CD14-positive monocyte (primary cell): ENCODE measurements around the gene GUCY1A1. TPM values are rescaled to one million over a fixed set of nuclear protein-coding genes. Genes with fewer than 3 reads are reported as not detected.

Experiments used
- DNase-seq, 3 donors: peaks; one replicate each; pipeline ENCODE4 v3.0.0-alpha.2; 2011 to 2022
- H2AFZ ChIP-seq: 2 replicates; pipeline ENCODE4 v1.6.0; 2012; ENCODE audit warnings: mild to moderate bottlenecking, low read depth, low read length, inconsistent platforms; ENCODE audit not compliant: insufficient read depth, poor library complexity, severe bottlenecking
- H3K27ac ChIP-seq, 2 donors: 1 replicate in 1 of 2; 2 replicates in 1 of 2; pipeline ENCODE4 v1.5.1; 2012 to 2013; ENCODE audit warnings: low read length in 2 of 2, control low read depth in 1 of 2, inconsistent platforms in 1 of 2, low read depth in 1 of 2, mild to moderate bottlenecking in 1 of 2
- H3K27me3 ChIP-seq, 2 donors: one replicate each; pipeline versions ENCODE4 v1.6.0 to v1.6.1; 2011 to 2013; ENCODE audit warnings: low read length in 2 of 2; ENCODE audit not compliant: control insufficient read depth in 2 of 2, insufficient read depth in 2 of 2
- H3K36me3 ChIP-seq, 2 donors: replicated peaks in 1 of 2; 1 replicate in 1 of 2; 2 replicates in 1 of 2; pipeline versions ENCODE4 v1.5.1 to v1.6.1; 2012 to 2013; ENCODE audit warnings: low read length in 2 of 2, control low read depth in 1 of 2, inconsistent platforms in 1 of 2, mild to moderate bottlenecking in 1 of 2; ENCODE audit not compliant: insufficient read depth in 2 of 2, control insufficient read depth in 1 of 2
- H3K4me1 ChIP-seq, 2 donors: 1 replicate in 1 of 2; 2 replicates in 1 of 2; pipeline versions ENCODE4 v1.5.1 to v1.6.1; 2012 to 2013; ENCODE audit warnings: low read length in 2 of 2, control low read depth in 1 of 2, inconsistent platforms in 1 of 2, mild to moderate bottlenecking in 1 of 2, moderate library complexity in 1 of 2; ENCODE audit not compliant: insufficient read depth in 2 of 2, control insufficient read depth in 1 of 2
- H3K4me2 ChIP-seq: replicated peaks from 2 replicates; pipeline ENCODE3; 2012; ENCODE audit warnings: low read length, moderate library complexity, mild to moderate bottlenecking; ENCODE audit not compliant: poor library complexity, severe bottlenecking; ENCODE audit errors: extremely low read depth
- H3K4me3 ChIP-seq, 3 experiments: fragments of 200-600 bp in 1 of 3; sonication (generic) in 1 of 3; replicated peaks in 1 of 3; 1 replicate in 2 of 3; 2 replicates in 1 of 3; pipeline ENCODE4 v1.5.1; 2011 to 2013; ENCODE audit warnings: low read length in 3 of 3, mild to moderate bottlenecking in 3 of 3, control low read depth in 2 of 3, low read depth in 2 of 3, inconsistent platforms in 1 of 3, moderate library complexity in 1 of 3
- H3K79me2 ChIP-seq: 2 replicates; pipeline ENCODE4 v1.6.0; 2012; ENCODE audit warnings: mild to moderate bottlenecking, control low read depth, inconsistent platforms, low read length, moderate library complexity; ENCODE audit not compliant: insufficient read depth
- H3K9ac ChIP-seq: 2 replicates; pipeline ENCODE4 v1.6.0; 2017; ENCODE audit warnings: low read length, mild to moderate bottlenecking; ENCODE audit not compliant: insufficient read depth, poor library complexity, severe bottlenecking
- H3K9me3 ChIP-seq, 2 donors: replicated peaks in 1 of 2; 1 replicate in 1 of 2; 2 replicates in 1 of 2; pipeline versions ENCODE4 v1.5.1 to v1.6.1; 2012 to 2013; ENCODE audit warnings: low read length in 2 of 2, control low read depth in 1 of 2; ENCODE audit not compliant: control insufficient read depth in 1 of 2, insufficient read depth in 1 of 2
- H4K20me1 ChIP-seq: 2 replicates; pipeline ENCODE4 v1.6.0; 2012; ENCODE audit warnings: mild to moderate bottlenecking, low read length, control low read depth, moderate library complexity; ENCODE audit not compliant: insufficient read depth
- H3K27ac Mint-ChIP-seq, 7 donors: one replicate each; pipeline ENCODE4 v1.8.0; 2020; ENCODE audit warnings: mild to moderate bottlenecking in 7 of 7, mixed read lengths in 7 of 7, moderate library complexity in 6 of 7, inconsistent platforms in 2 of 7
- H3K27me3 Mint-ChIP-seq, 3 donors: one replicate each; pipeline ENCODE4 v1.8.0; 2021 to 2022; ENCODE audit warnings: low read depth in 3 of 3, mild to moderate bottlenecking in 3 of 3, mixed read lengths in 3 of 3, moderate library complexity in 3 of 3, inconsistent platforms in 1 of 3
- H3K36me3 Mint-ChIP-seq, 2 donors: one replicate each; pipeline ENCODE4 v1.8.0; 2020; ENCODE audit warnings: mixed read lengths in 2 of 2, inconsistent platforms in 1 of 2, mild to moderate bottlenecking in 1 of 2
- H3K4me1 Mint-ChIP-seq: one replicate; pipeline ENCODE4 v1.8.0; 2020; ENCODE audit warnings: mild to moderate bottlenecking, mixed read lengths
- H3K4me3 Mint-ChIP-seq, 2 donors: one replicate each; pipeline ENCODE4 v1.8.0; 2020; ENCODE audit warnings: mild to moderate bottlenecking in 2 of 2, mixed read lengths in 2 of 2, moderate library complexity in 1 of 2
- H3K9me3 Mint-ChIP-seq, 7 donors: one replicate each; pipeline ENCODE4 v1.8.0; 2020 to 2022; ENCODE audit warnings: mixed read lengths in 7 of 7, mild to moderate bottlenecking in 6 of 7, moderate library complexity in 6 of 7, inconsistent platforms in 2 of 7
- WGBS: methylation state at CpG from one replicate; pipeline ENCODE4 v1.1.5; 2013; ENCODE audit warnings: missing lambda C conversion rate; ENCODE audit not compliant: insufficient coverage; 5-methylcytosine and 5-hydroxymethylcytosine counted together
- intact Hi-C, 2 donors: fragments of 100-400 bp; cut with micrococcal nuclease; formaldehyde crosslinking; loops; one replicate each; pipeline versions ENCODE4 v1.15.0 to v1.15.1; 2023
- polyA plus RNA-seq, 3 donors: library from polyadenylated mRNA; depleted of rRNA in 1 of 3; unstranded in 2 of 3; stranded (reverse) in 1 of 3; fragments of 300-500 nt in 2 of 3; fragments of >200 nt in 1 of 3; fragmentation: Illumina TruSeq in 2 of 3; gene quantifications; 1 replicate in 2 of 3; 2 replicates in 1 of 3; pipeline ENCODE4 v1.2.3, GENCODE V29; 2012 to 2021
- TF ChIP-seq, protein P1 (sequence below): fragments of 200-600 bp; IDR thresholded peaks from one replicate; pipeline ENCODE4 v1.8.0; 2022; ENCODE audit warnings: antibody characterized with exemption, mild to moderate bottlenecking

GUCY1A1 gene
- polyA plus RNA-seq, 3 donors = 0.88 to 1.2 (median 0.95) TPM

DNA sequence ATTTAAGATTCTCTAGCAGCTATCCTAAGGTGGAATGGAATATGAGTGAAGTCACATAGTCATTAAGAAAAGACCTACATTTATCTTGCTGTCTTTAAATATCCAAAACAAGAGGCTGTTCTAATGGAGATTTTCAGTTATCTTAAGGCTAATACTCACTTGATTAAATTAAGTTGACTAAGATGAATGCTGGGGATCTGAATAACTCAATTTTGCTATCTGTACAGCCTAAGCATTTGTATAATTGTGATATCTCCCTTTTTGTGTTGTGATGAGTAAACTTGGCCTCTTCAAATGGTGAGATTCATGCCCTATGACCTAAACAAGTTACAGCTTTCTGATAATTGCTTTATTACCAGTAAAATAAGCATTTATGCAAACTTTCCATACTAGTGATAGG is 13.6 kb upstream of the GUCY1A1 start:
- H3K9me3 ChIP-seq = no peaks in the 10 kb centered on the region
- no peaks in the 10 kb centered on the region for H4K20me1 ChIP-seq
- H3K4me3 ChIP-seq = no peak overlapping the region
- TF ChIP-seq, protein P1, sequence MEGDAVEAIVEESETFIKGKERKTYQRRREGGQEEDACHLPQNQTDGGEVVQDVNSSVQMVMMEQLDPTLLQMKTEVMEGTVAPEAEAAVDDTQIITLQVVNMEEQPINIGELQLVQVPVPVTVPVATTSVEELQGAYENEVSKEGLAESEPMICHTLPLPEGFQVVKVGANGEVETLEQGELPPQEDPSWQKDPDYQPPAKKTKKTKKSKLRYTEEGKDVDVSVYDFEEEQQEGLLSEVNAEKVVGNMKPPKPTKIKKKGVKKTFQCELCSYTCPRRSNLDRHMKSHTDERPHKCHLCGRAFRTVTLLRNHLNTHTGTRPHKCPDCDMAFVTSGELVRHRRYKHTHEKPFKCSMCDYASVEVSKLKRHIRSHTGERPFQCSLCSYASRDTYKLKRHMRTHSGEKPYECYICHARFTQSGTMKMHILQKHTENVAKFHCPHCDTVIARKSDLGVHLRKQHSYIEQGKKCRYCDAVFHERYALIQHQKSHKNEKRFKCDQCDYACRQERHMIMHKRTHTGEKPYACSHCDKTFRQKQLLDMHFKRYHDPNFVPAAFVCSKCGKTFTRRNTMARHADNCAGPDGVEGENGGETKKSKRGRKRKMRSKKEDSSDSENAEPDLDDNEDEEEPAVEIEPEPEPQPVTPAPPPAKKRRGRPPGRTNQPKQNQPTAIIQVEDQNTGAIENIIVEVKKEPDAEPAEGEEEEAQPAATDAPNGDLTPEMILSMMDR = no peak
- H3K4me2 ChIP-seq = no peak overlapping the region
- no peaks in the 10 kb centered on the region for H3K4me1 ChIP-seq
- peaks cover 0 to 1% (median 0%) of the 10 kb centered on the region in 3 donors for H3K27me3 Mint-ChIP-seq
- intact Hi-C loops = no loop called here
- H3K27ac ChIP-seq = no peak overlapping the region
- peaks cover 6% of the 10 kb centered on the region for H3K4me1 Mint-ChIP-seq
- H2AFZ ChIP-seq = no peak overlapping the region
- no peak for DNase-seq
- peaks cover 0 to 6% (median 0%) of the 10 kb centered on the region in 7 donors for H3K9me3 Mint-ChIP-seq
- H3K36me3 Mint-ChIP-seq = no peaks in the 10 kb centered on the region
- no peaks in the 10 kb centered on the region for H3K36me3 ChIP-seq
- H3K4me3 Mint-ChIP-seq = no peak overlapping the region
- H3K79me2 ChIP-seq = no peaks in the 10 kb centered on the region
- H3K27me3 ChIP-seq = no peaks in the 10 kb centered on the region
- no peak overlapping the region for H3K9ac ChIP-seq
- no peak overlapping the region for H3K27ac Mint-ChIP-seq

DNA sequence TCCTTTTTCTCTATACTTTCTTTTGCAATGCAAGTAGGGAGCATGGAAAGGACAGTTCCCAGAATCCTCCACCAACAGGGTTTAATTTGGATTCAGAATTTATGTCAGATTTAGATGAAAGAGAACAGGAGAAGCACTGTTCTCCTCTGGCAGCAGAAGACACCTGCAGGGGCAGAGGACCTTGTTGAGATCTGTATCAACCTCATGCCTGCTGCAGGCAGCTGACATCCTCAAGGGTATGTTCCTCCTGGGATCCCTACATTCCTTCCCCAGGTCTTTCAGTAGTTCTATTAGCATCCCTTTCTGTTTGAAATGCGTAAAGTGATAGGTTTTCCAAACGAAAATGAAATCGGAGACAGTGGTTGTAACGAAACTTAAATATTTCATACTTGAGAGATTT is 10.6 kb upstream of the GUCY1A1 start:
- Histone ChIP-seq H2AFZ (no peak overlapping the region), H3K4me3 (no peak overlapping the region), H3K27me3 (no peaks in the 10 kb centered on the region), H3K27ac (no peak overlapping the region), H3K9me3 (no peaks in the 10 kb centered on the region), H3K9ac (no peak overlapping the region), H3K36me3 (no peaks in the 10 kb centered on the region), H3K79me2 (no peaks in the 10 kb centered on the region), H3K4me2 (no peak overlapping the region), H4K20me1 (no peaks in the 10 kb centered on the region), H3K4me1 (no peaks in the 10 kb centered on the region)
- Mint-ChIP-seq H3K27ac (no peak overlapping the region), H3K27me3 (peaks cover 0 to 2% (median 1%) of the 10 kb centered on the region in 3 donors), H3K4me1 (peaks cover 9% of the 10 kb centered on the region), H3K9me3 (peaks cover 0 to 3% (median 0%) of the 10 kb centered on the region in 7 donors), H3K36me3 (no peaks in the 10 kb centered on the region), H3K4me3 (no peak overlapping the region)
- no peak for DNase-seq
- WGBS = 94% methylated on average over 3 of the region's 4 CpGs
- TF ChIP-seq, protein P1 = no peak
- intact Hi-C loops = no loop called here
